Medulla oblongata (tissue), 1 donor: ENCODE data around the gene CNGB1.
"Not testable (repeated sequence)": the region's sequence is repeated elsewhere in the genome, so short reads cannot be mapped to it uniquely, and the experiment has no call there.

Experiments used
- DNase-seq: peaks from one replicate; pipeline ENCODE4 v3.0.0-alpha.2; 2015; ENCODE audit errors: extremely low spot score

CNGB1 gene

GRCh38 chr16:57952909-57953308 is 18.0 kb downstream of the CNGB1 start:
- DNase-seq, result no peak

GRCh38 chr16:57951204-57951960 is 19.5 kb downstream of the CNGB1 start:
- DNase-seq, result no peak

- DNase-seq, result no peak
These were observed 20.5 kb downstream of the CNGB1 start for GRCh38 chr16:57950382-57950781.

- no peak for DNase-seq
These were observed 21.2 kb downstream of the CNGB1 start for GRCh38 chr16:57949595-57950238.

- no peak for DNase-seq
These were observed 21.9 kb downstream of the CNGB1 start for GRCh38 chr16:57949013-57949412.

- DNase-seq, result no peak
These were observed 22.9 kb downstream of the CNGB1 start for GRCh38 chr16:57948027-57948426.

- no peak for DNase-seq
These were observed 23.7 kb downstream of the CNGB1 start for GRCh38 chr16:57947261-57947660.

GRCh38 chr16:57946181-57946801 is 24.6 kb downstream of the CNGB1 start:
- DNase-seq, result no peak

- no peak for DNase-seq
These were observed 25.2 kb downstream of the CNGB1 start for GRCh38 chr16:57945740-57946138.

GRCh38 chr16:57944970-57945739 is 25.8 kb downstream of the CNGB1 start:
- DNase-seq, result no peak

GRCh38 chr16:57943381-57943780 is 27.5 kb downstream of the CNGB1 start:
- DNase-seq, result not testable (repeated sequence)

- DNase-seq, result not testable (repeated sequence)
These were observed 29.0 kb downstream of the CNGB1 start for GRCh38 chr16:57941901-57942300.

- peak; percentile 25 for DNase-seq
These were observed 29.8 kb downstream of the CNGB1 start for GRCh38 chr16:57941016-57941664.

GRCh38 chr16:57940382-57940966 is 30.5 kb downstream of the CNGB1 start:
- DNase-seq, result no peak

- no peak for DNase-seq
These were observed 31.1 kb downstream of the CNGB1 start for GRCh38 chr16:57939872-57940224.

- peak; percentile 69 for DNase-seq
These were observed 31.7 kb downstream of the CNGB1 start for GRCh38 chr16:57938936-57939871.

- no peak for DNase-seq
These were observed 32.4 kb downstream of the CNGB1 start for GRCh38 chr16:57938484-57938883.

- no peak for DNase-seq
These were observed 33.1 kb downstream of the CNGB1 start for GRCh38 chr16:57937861-57938260.

GRCh38 chr16:57935904-57936303 is 35.0 kb downstream of the CNGB1 start:
- no peak for DNase-seq

GRCh38 chr16:57930533-57930932 is 40.4 kb downstream of the CNGB1 start:
- DNase-seq, result no peak
